Upper lobe of left lung (tissue), 6 donors: ENCODE results near the gene ARHGAP42. TPM values are rescaled to one million over a fixed set of nuclear protein-coding genes. Genes with fewer than 3 reads are reported as not detected.

Experiments
- ATAC-seq, 2 donors: fragments of 200-7000 bp; cut with Tn5 transposase; one replicate each; pipeline ENCODE4 v1.9.1; 2022; ENCODE audit warnings: mild to moderate bottlenecking in 2 of 2, moderate library complexity in 2 of 2; ENCODE audit not compliant: low FRiP score in 2 of 2
- DNase-seq, 2 donors: peaks; one replicate each; pipeline ENCODE4 v3.0.0-alpha.2; 2019 to 2020
- H3K27ac ChIP-seq, 4 donors: fragments of 200-600 bp; sonication (generic); one replicate each; pipeline ENCODE4 v1.5.1; 2016 to 2019
- H3K27me3 ChIP-seq, 4 donors: fragments of 200-600 bp; sonication (generic); one replicate each; pipeline ENCODE4 v1.5.1; 2017 to 2019
- H3K36me3 ChIP-seq, 4 donors: fragments of 200-600 bp; sonication (generic); one replicate each; pipeline ENCODE4 v1.5.1; 2016 to 2019
- H3K4me1 ChIP-seq, 4 donors: fragments of 200-600 bp; sonication (generic); one replicate each; pipeline ENCODE4 v1.5.1; 2018 to 2019
- H3K4me3 ChIP-seq, 4 donors: fragments of 200-600 bp; sonication (generic); one replicate each; pipeline ENCODE4 v1.5.1; 2017 to 2019; ENCODE audit warnings: mild to moderate bottlenecking in 2 of 4, moderate library complexity in 1 of 4
- H3K9me3 ChIP-seq, 4 donors: fragments of 200-600 bp; sonication (generic); one replicate each; pipeline ENCODE4 v1.5.1; 2018 to 2019
- CTCF ChIP-seq, 6 experiments: fragments of 450-650 bp in 4 of 6; fragments of 200-600 bp in 2 of 6; sonication (generic) in 2 of 6; IDR thresholded peaks; one replicate each; pipeline ENCODE4 v1.5.1; 2016 to 2019; ENCODE audit warnings: antibody characterized with exemption in 6 of 6
- EP300 ChIP-seq, 4 donors: sonication (generic); formaldehyde crosslinking; IDR thresholded peaks; one replicate each; pipeline ENCODE4 v1.5.1; 2017; ENCODE audit warnings: antibody characterized with exemption in 4 of 4, control low read depth in 2 of 4
- POLR2A ChIP-seq, 4 donors: fragments of 450-650 bp; IDR thresholded peaks; one replicate each; pipeline ENCODE4 v1.5.1; 2016 to 2017; ENCODE audit warnings: antibody characterized with exemption in 4 of 4, mild to moderate bottlenecking in 2 of 4
- POLR2AphosphoS5 ChIP-seq, 2 donors: sonication (generic); formaldehyde crosslinking; IDR thresholded peaks; one replicate each; pipeline ENCODE4 v1.5.1; 2017; ENCODE audit warnings: antibody characterized with exemption in 2 of 2
- WGBS, 2 donors: methylation state at CpG; one replicate each; pipeline ENCODE4 v1.1.5; 2017 to 2018; 5-methylcytosine and 5-hydroxymethylcytosine counted together
- total RNA-seq, 6 donors: library from RNA; depleted of rRNA in 4 of 6; stranded (reverse); fragments of >200 nt in 4 of 6; gene quantifications; one replicate each; pipeline versions ENCODE4 v1.1.0 to v1.2.1, GENCODE V29; 2016 to 2021
- donor health status: DM: no; HTN: no; CAD: no; lungs with moderate emphysema.
- donor health status: DM: no; HTN: yes; CAD: no; lungs with severe emphysema.

Gene ARHGAP42
- total RNA-seq, 6 donors from 2014 or later, result 8.7 to 44.9 (median 23.6) TPM

DNA sequence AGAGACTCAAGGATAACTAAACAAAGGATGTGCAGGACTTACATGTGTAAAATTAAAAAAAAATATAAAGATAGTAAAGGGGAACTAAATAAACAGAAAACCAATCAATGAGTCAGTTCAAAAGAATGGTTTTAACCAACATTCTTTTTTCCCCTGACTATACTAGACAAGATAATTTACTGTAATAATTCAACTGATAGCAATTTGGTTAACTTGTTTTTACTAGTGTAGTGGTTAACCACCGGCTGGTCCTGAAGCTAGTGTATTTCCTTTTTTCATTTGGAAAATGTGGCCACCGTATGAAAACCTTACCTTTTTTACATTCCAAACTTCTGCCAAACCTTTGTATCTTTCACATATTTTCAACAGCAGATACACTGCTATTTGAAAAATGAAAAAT, 123.1 kb downstream of the ARHGAP42 start:
- ATAC-seq, result no peak
- no peak overlapping the region for H3K4me3 ChIP-seq
- no peaks in the 10 kb centered on the region for H3K36me3 ChIP-seq
- H3K9me3 ChIP-seq, result no peaks in the 10 kb centered on the region
- H3K27me3 ChIP-seq, result no peaks in the 10 kb centered on the region
- no peaks in the 10 kb centered on the region for H3K4me1 ChIP-seq
- H3K27ac ChIP-seq, result no peak overlapping the region
- TF ChIP-seq POLR2A (IDR thresholded peaks at IDR 0.05) (no peak), CTCF (IDR thresholded peaks at IDR 0.05) (no peak), POLR2AphosphoS5 (IDR thresholded peaks at IDR 0.05) (no peak), EP300 (IDR thresholded peaks at IDR 0.05) (no peak)
- DNase-seq, result no peak
- 68 to 79% methylated on average over 2 of the region's 2 CpGs for WGBS, 2 donors

- Histone ChIP-seq H3K4me3 (no peak overlapping the region), H3K27me3 (no peaks in the 10 kb centered on the region), H3K27ac (no peak overlapping the region), H3K9me3 (no peaks in the 10 kb centered on the region), H3K36me3 (no peaks in the 10 kb centered on the region), H3K4me1 (no peaks in the 10 kb centered on the region)
- WGBS, 2 donors, result 85 to 98% methylated on average over 3 of the region's 3 CpGs
- ATAC-seq, result no peak
- no peak for DNase-seq
- TF ChIP-seq EP300 (IDR thresholded peaks at IDR 0.05), result no peak
- no peak for TF ChIP-seq POLR2A (IDR thresholded peaks at IDR 0.05)
- TF ChIP-seq CTCF (IDR thresholded peaks at IDR 0.05), result no peak
- no peak for TF ChIP-seq POLR2AphosphoS5 (IDR thresholded peaks at IDR 0.05)
These were observed 123.6 kb downstream of the ARHGAP42 start for GRCh38 chr11:100810666-100811065.

- no peak for TF ChIP-seq EP300 (IDR thresholded peaks at IDR 0.05)
- Histone ChIP-seq H3K27ac (no peak overlapping the region), H3K9me3 (no peaks in the 10 kb centered on the region), H3K4me3 (no peak overlapping the region), H3K27me3 (no peaks in the 10 kb centered on the region), H3K36me3 (no peaks in the 10 kb centered on the region), H3K4me1 (no peaks in the 10 kb centered on the region)
- WGBS, 2 donors, result 86 to 93% methylated on average over 2 of the region's 2 CpGs
- no peak for ATAC-seq
- DNase-seq, result no peak
These were observed 125.4 kb downstream of the ARHGAP42 start for GRCh38 chr11:100812517-100812916.

- Histone ChIP-seq H3K36me3 (no peaks in the 10 kb centered on the region), H3K27me3 (no peaks in the 10 kb centered on the region), H3K27ac (no peak overlapping the region), H3K4me3 (no peak overlapping the region), H3K9me3 (no peaks in the 10 kb centered on the region), H3K4me1 (no peaks in the 10 kb centered on the region)
- TF ChIP-seq POLR2AphosphoS5 (IDR thresholded peaks at IDR 0.05) (no peak), EP300 (IDR thresholded peaks at IDR 0.05) (no peak), POLR2A (IDR thresholded peaks at IDR 0.05) (no peak), CTCF (IDR thresholded peaks at IDR 0.05) (no peak)
- ATAC-seq (no peak), DNase-seq (no peak)
- WGBS, 2 donors, result 70 to 77% methylated on average over 1 of the region's 1 CpG
These were observed 128.8 kb downstream of the ARHGAP42 start for GRCh38 chr11:100815787-100816330.

- 64 to 84% methylated on average over 2 of the region's 2 CpGs for WGBS, 2 donors
- TF ChIP-seq POLR2A (IDR thresholded peaks at IDR 0.05), result no peak
- TF ChIP-seq EP300 (IDR thresholded peaks at IDR 0.05), result no peak
- TF ChIP-seq POLR2AphosphoS5 (IDR thresholded peaks at IDR 0.05), result no peak
- TF ChIP-seq CTCF (IDR thresholded peaks at IDR 0.05), result no peak
- Histone ChIP-seq H3K27ac (no peak overlapping the region), H3K36me3 (no peaks in the 10 kb centered on the region), H3K4me1 (no peaks in the 10 kb centered on the region), H3K27me3 (no peaks in the 10 kb centered on the region), H3K9me3 (no peaks in the 10 kb centered on the region), H3K4me3 (no peak overlapping the region)
- ATAC-seq, result no peak
- no peak for DNase-seq
These were observed 129.7 kb downstream of the ARHGAP42 start for GRCh38 chr11:100816823-100817222.
